Prostate gland (tissue), 2 donors: ENCODE results near the gene IGF1R. TPM values are rescaled to one million over a fixed set of nuclear protein-coding genes. Genes with fewer than 3 reads are reported as not detected.

Source experiments
- DNase-seq: peaks from one replicate; pipeline ENCODE4 v3.0.0-alpha.2; 2019; ENCODE audit warnings: low spot score
- H3K27ac ChIP-seq, 2 donors: fragments of 200-600 bp; sonication (generic); 2 replicates each; pipeline ENCODE4 v1.5.1; 2017 to 2019
- H3K27me3 ChIP-seq: fragments of 200-600 bp; sonication (generic); replicated peaks from 2 replicates; pipeline ENCODE4 v1.5.1; 2019; ENCODE audit not compliant: insufficient read depth
- H3K36me3 ChIP-seq, 2 donors: fragments of 200-600 bp; sonication (generic); 1 replicate in 1 of 2; 2 replicates in 1 of 2; pipeline versions ENCODE4 v1.5.1 to v1.8.1; 2017 to 2019
- H3K4me1 ChIP-seq: fragments of 200-600 bp; sonication (generic); replicated peaks from 2 replicates; pipeline ENCODE4 v1.5.1; 2019
- H3K4me3 ChIP-seq, 2 donors: fragments of 200-600 bp; sonication (generic); 2 replicates each; pipeline ENCODE4 v1.5.1; 2017 to 2019
- H3K9me3 ChIP-seq: fragments of 200-600 bp; sonication (generic); 2 replicates; pipeline ENCODE4 v1.5.1; 2017
- CTCF ChIP-seq, 4 experiments: fragments of 200-600 bp in 2 of 4; fragments of 450-650 bp in 2 of 4; sonication (generic) in 2 of 4; IDR thresholded peaks; 1 replicate in 3 of 4; 2 replicates in 1 of 4; pipeline ENCODE4 v1.5.1; 2016 to 2019; ENCODE audit warnings: antibody characterized with exemption in 4 of 4, mild to moderate bottlenecking in 2 of 4, moderate library complexity in 2 of 4
- POLR2A ChIP-seq: fragments of 450-650 bp; IDR thresholded peaks from one replicate; pipeline ENCODE4 v1.6.1; 2016; ENCODE audit warnings: antibody characterized with exemption, mild to moderate bottlenecking
- POLR2AphosphoS5 ChIP-seq: sonication (generic); formaldehyde crosslinking; IDR thresholded peaks from one replicate; pipeline ENCODE4 v1.6.1; 2017; ENCODE audit warnings: antibody characterized with exemption
- WGBS: methylation state at CpG from one replicate; pipeline ENCODE4 v1.1.5; 2018; 5-methylcytosine and 5-hydroxymethylcytosine counted together
- intact Hi-C: fragments of 100-400 bp; cut with DNase I; formaldehyde crosslinking; loops from one replicate; pipeline ENCODE4 v1.14.2; 2022
- total RNA-seq, 2 donors: library from RNA; depleted of rRNA; stranded (reverse); fragments of >200 nt; gene quantifications; one replicate each; pipeline ENCODE4 v1.1.0, GENCODE V29; 2016

The IGF1R gene
- total RNA-seq, 2 donors from 2014 or later = 190 to 216 TPM

GRCh38 chr15:98690272-98690950 is 42.1 kb downstream of the IGF1R start:
- Histone ChIP-seq H3K27me3 (no peaks in the 10 kb centered on the region), H3K27ac (no peak overlapping the region)
- WGBS = 81% methylated on average over 6 of the region's 6 CpGs

GRCh38 chr15:98692213-98692612 is 43.9 kb downstream of the IGF1R start:
- Histone ChIP-seq H3K36me3 (no peaks in the 10 kb centered on the region), H3K27me3 (no peaks in the 10 kb centered on the region), H3K4me3 (no peak overlapping the region), H3K4me1 (no peaks in the 10 kb centered on the region), H3K9me3 (no peaks in the 10 kb centered on the region), H3K27ac (no peak overlapping the region)
- intact Hi-C loops = no loop called here
- DNase-seq = no peak
- TF ChIP-seq POLR2A = no peak
- no peak for TF ChIP-seq CTCF (IDR thresholded peaks at IDR 0.05)
- no peak for TF ChIP-seq POLR2AphosphoS5
- WGBS = 67% methylated on average over 2 of the region's 2 CpGs

More at GRCh38 chr15:98690272-98690950, 42.1 kb downstream of the IGF1R start:
- intact Hi-C loops = no loop called here
- no peak for TF ChIP-seq POLR2A
- no peak for TF ChIP-seq CTCF (IDR thresholded peaks at IDR 0.05)
- TF ChIP-seq POLR2AphosphoS5 = no peak
- no peaks in the 10 kb centered on the region for H3K9me3 ChIP-seq
- no peaks in the 10 kb centered on the region for H3K36me3 ChIP-seq
- DNase-seq = no peak
- H3K4me3 ChIP-seq = no peak overlapping the region
- H3K4me1 ChIP-seq = no peaks in the 10 kb centered on the region

GRCh38 chr15:98694161-98694560 is 45.8 kb downstream of the IGF1R start:
- no peaks in the 10 kb centered on the region for H3K9me3 ChIP-seq
- H3K36me3 ChIP-seq = no peaks in the 10 kb centered on the region
- no peaks in the 10 kb centered on the region for H3K27me3 ChIP-seq
- H3K27ac ChIP-seq = no peak overlapping the region
- intact Hi-C loops = no loop called here
- H3K4me1 ChIP-seq = no peaks in the 10 kb centered on the region
- WGBS = 56% methylated on average over 6 of the region's 6 CpGs
- H3K4me3 ChIP-seq = no peak overlapping the region
- no peak for DNase-seq
- TF ChIP-seq CTCF (IDR thresholded peaks at IDR 0.05) (no peak), POLR2AphosphoS5 (no peak), POLR2A (no peak)

- Histone ChIP-seq H3K36me3 (no peaks in the 10 kb centered on the region), H3K4me3 (no peak overlapping the region), H3K9me3 (no peaks in the 10 kb centered on the region), H3K27ac (no peak overlapping the region), H3K4me1 (peaks cover 5% of the 10 kb centered on the region), H3K27me3 (no peaks in the 10 kb centered on the region)
- no peak for TF ChIP-seq CTCF (IDR thresholded peaks at IDR 0.05)
- no peak for TF ChIP-seq POLR2A
- TF ChIP-seq POLR2AphosphoS5 = no peak
- intact Hi-C loops = no loop called here
- WGBS = 74% methylated on average over 2 of the region's 2 CpGs
- no peak for DNase-seq
These were observed 50.5 kb downstream of the IGF1R start for GRCh38 chr15:98698792-98699191.
